Inflammatory macrophage (primary cell): ENCODE data around the gene SCAMP4.

Experiments used
- DNase-seq, 2 donors: peaks; one replicate each; pipeline ENCODE4 v3.0.0-alpha.2; 2020 to 2022

The SCAMP4 gene

GRCh38 chr19:1957562-1958248 is 52.5 kb downstream of the SCAMP4 start:
- DNase-seq = no peak

DNA sequence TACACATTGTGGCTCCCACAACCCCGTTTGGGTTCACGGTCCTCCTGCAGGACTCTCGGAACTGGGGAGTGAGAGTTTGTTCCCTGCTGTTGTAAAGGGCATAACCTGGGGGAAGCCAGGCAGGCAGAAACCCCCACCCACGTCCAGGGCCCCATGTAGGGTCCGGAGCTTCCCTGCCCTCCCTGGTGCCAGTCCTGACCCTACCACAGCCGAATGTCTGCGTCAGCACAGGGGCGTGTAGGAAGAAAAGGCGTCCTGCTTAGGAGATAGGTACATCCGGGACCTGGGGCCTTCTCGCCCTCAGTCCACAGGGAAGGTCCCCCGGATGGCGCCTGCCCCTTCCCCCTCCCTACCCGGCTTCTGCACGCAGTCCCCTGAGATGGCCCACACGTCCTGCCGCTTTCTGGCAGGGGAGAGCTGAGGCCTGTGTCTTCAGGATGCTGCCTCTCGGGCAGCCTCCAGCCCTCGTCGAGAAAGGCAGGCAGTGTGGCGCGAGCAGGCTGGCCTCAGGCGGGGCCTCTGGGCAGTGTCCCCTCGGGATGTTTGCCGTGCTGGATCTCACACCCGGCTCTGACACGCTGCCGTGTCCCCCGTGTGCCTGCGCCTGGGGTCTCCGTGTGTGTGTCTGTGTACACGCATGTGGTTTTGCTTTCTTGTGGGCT is 54.9 kb downstream of the SCAMP4 start:
- no peak for DNase-seq

- no peak for DNase-seq
These were observed 56.0 kb downstream of the SCAMP4 start for GRCh38 chr19:1961000-1961883.

DNA sequence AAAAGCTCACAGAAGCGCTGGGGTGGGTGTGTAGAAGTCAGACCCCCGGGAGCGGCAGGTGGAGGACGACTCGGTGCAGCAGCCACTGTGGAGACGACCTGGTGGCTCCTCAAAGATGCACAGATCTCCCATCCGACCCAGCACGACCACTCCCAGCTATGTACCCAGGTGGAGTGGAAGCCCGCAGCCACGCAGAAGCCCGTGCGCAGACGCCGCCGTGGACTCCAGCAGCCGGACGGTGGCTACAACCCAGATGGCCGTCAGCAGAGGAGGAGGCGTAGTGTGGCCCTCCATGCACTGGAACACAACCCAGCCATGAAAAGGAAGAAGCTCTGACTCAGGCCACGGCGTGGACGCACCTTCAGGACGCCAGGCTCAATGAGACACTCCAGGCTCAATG is 57.5 kb downstream of the SCAMP4 start:
- no peak for DNase-seq

GRCh38 chr19:1967087-1967608 is 61.9 kb downstream of the SCAMP4 start:
- DNase-seq = no peak

- DNase-seq = no peak
These were observed 63.3 kb downstream of the SCAMP4 start for GRCh38 chr19:1968279-1969175.

DNA sequence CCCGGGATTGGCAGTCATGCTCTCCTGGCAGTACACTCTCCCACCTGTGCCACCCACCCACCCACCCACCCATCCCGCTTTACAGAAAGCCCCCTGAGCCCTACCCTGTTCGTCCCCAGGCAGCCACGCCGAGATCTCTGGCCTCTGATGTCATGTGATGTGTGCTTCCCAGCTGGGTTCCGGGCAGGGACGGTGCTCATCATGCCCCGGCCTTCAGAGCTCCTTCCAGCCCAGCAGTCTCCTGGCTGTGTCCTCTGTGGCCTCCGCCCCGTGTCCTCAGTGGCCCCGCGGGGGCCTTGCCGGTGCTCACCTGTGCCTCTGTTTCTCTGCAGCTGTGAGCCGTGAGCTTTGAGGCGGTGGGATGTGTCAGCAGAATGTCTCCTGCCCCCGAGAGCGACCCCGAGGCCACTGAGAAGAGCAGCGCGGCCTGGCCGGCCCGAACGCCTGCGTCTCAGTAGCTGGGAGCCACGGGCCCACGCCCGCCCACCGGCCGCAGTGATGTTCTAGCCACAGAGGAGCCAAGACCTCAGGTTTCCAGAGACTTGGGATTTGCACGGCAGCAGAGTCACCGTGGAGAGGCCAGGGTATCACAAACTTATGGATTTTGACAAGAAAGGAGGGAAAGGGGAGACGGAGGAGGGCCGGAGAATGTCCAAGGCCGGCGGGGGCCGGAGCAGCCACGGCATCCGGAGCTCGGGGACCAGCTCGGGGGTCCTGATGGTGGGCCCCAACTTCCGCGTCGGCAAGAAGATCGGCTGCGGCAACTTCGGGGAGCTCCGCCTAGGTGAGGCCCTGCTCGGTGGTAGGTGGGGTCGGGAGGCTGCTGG is 64.2 kb downstream of the SCAMP4 start:
- no peak for DNase-seq

GRCh38 chr19:1970003-1970805 is 65.0 kb downstream of the SCAMP4 start:
- DNase-seq = no peak

DNA sequence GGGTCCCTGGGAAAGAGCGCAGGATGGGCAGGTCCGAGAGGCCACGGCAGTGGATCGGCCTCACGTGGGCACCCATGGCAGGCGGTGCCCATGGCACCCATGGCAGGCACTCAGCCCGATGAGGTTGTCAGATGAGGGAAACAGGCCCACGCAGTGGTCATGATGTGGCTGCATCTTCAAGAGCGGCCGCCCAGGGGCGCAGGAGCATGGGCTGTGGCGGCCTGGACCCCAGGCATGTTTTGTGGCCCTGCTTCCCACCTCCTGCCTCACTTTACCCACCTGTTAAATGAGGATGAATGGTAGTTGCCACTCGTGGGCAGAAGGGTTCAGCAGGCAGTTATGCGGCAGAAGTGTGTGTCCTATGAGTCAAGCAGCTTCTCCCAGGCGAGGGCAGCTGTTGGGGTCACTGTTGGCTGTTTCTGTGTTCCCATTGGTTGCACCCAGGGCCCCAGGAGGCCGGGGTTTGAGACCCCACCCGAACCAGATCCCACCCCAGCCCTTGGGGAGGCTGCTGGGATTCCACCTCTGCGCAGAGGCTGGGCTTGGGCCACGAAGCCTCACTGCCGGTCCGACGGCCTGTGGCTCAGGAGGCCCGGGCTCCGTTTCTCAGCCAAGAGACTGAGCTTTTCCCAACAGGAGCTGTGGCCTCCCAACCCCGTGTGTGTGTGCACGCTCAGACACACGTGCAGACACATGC is 65.8 kb downstream of the SCAMP4 start:
- DNase-seq = no peak

- no peak for DNase-seq
These were observed 69.4 kb downstream of the SCAMP4 start for GRCh38 chr19:1974381-1975161.

GRCh38 chr19:1975162-1975480 is 69.9 kb downstream of the SCAMP4 start:
- no peak for DNase-seq
